ENCODE results near the gene MYCBP.

MYCBP gene

GRCh38 chr1:38899560-38899959, 26.4 kb upstream of the MYCBP start:
- ATAC-seq = no peak

GRCh38 chr1:38898653-38899230, 25.6 kb upstream of the MYCBP start:
- no peak for ATAC-seq

More at GRCh38 chr1:38899560-38899959, 26.4 kb upstream of the MYCBP start:
- no peak for TF ChIP-seq TSHZ2 (CRISPR knock-in tag; IDR thresholded peaks at IDR 0.05)
- TF ChIP-seq PPARA (CRISPR knock-in tag; IDR thresholded peaks at IDR 0.05; ENCODE audit: borderline replicate concordance) = no peak
- no peak for TF ChIP-seq ZNF8 (CRISPR knock-in tag; IDR thresholded peaks at IDR 0.05)
- TF ChIP-seq SNAI2 (CRISPR knock-in tag; IDR thresholded peaks at IDR 0.05) = no peak
- TF ChIP-seq ZNF70 (CRISPR knock-in tag; IDR thresholded peaks at IDR 0.05) = no peak
- TF ChIP-seq GLIS3 (CRISPR knock-in tag; IDR thresholded peaks at IDR 0.05) = no peak
- TF ChIP-seq ZC3H10 (CRISPR knock-in tag; IDR thresholded peaks at IDR 0.05) = no peak
- TF ChIP-seq ZNF565 (CRISPR knock-in tag; conservative IDR thresholded peaks at IDR 0.05; ENCODE audit: low read depth) = no peak

GRCh38 chr1:38896169-38896568, 23.0 kb upstream of the MYCBP start:
- TF ChIP-seq CREB5 (CRISPR knock-in tag; IDR thresholded peaks at IDR 0.05; ENCODE audit: low read depth) (no peak), OSR1 (CRISPR knock-in tag; IDR thresholded peaks at IDR 0.05) (no peak), SNAI2 (CRISPR knock-in tag; IDR thresholded peaks at IDR 0.05) (no peak), ZNF8 (CRISPR knock-in tag; IDR thresholded peaks at IDR 0.05) (no peak), TCF4 (CRISPR knock-in tag; IDR thresholded peaks at IDR 0.05; ENCODE audit: borderline replicate concordance) (no peak), RARB (CRISPR knock-in tag; IDR thresholded peaks at IDR 0.05) (no peak), PPARA (CRISPR knock-in tag; IDR thresholded peaks at IDR 0.05; ENCODE audit: borderline replicate concordance) (no peak), ESRRG (CRISPR knock-in tag; IDR thresholded peaks at IDR 0.05) (no peak), ZFP30 (CRISPR knock-in tag; IDR thresholded peaks at IDR 0.05) (no peak), ZNF565 (CRISPR knock-in tag; conservative IDR thresholded peaks at IDR 0.05; ENCODE audit: low read depth) (no peak)
- no peak for ATAC-seq

More at GRCh38 chr1:38898653-38899230, 25.6 kb upstream of the MYCBP start:
- TF ChIP-seq ISL1 (CRISPR knock-in tag; IDR thresholded peaks at IDR 0.05) (no peak), CSDC2 (CRISPR knock-in tag; IDR thresholded peaks at IDR 0.05) (no peak), BACH2 (CRISPR knock-in tag; IDR thresholded peaks at IDR 0.05; ENCODE audit: borderline replicate concordance) (no peak), POU6F1 (CRISPR knock-in tag; IDR thresholded peaks at IDR 0.05; ENCODE audit: borderline replicate concordance, low read depth) (no peak), PPARA (CRISPR knock-in tag; IDR thresholded peaks at IDR 0.05; ENCODE audit: borderline replicate concordance) (no peak), TCF4 (CRISPR knock-in tag; IDR thresholded peaks at IDR 0.05; ENCODE audit: borderline replicate concordance) (no peak), ESRRG (CRISPR knock-in tag; IDR thresholded peaks at IDR 0.05) (no peak), ZFP3 (CRISPR knock-in tag; IDR thresholded peaks at IDR 0.05) (no peak), CREB5 (CRISPR knock-in tag; IDR thresholded peaks at IDR 0.05; ENCODE audit: low read depth) (no peak), ARNTL (CRISPR knock-in tag; IDR thresholded peaks at IDR 0.05; ENCODE audit: borderline replicate concordance, low read depth) (no peak), ZNF565 (CRISPR knock-in tag; conservative IDR thresholded peaks at IDR 0.05; ENCODE audit: low read depth) (no peak), RARB (CRISPR knock-in tag; IDR thresholded peaks at IDR 0.05) (no peak), ZC3H10 (CRISPR knock-in tag; IDR thresholded peaks at IDR 0.05) (no peak), ZNF70 (CRISPR knock-in tag; IDR thresholded peaks at IDR 0.05) (no peak)

- ATAC-seq = peak; percentile 40; the same call in 2 of the 3 replicates
- TF ChIP-seq ISL1 (CRISPR knock-in tag; IDR thresholded peaks at IDR 0.05) (peak; percentile 17; the same call in 1 of the 2 replicates), TOX (CRISPR knock-in tag; IDR thresholded peaks at IDR 0.05; ENCODE audit: borderline replicate concordance) (no peak)
These were observed 19.8 kb upstream of the MYCBP start for GRCh38 chr1:38892976-38893375.
